Activated T-cell treated with anti-CD3 and anti-CD28 coated beads, Interleukin-2, amount 50 U/mL, for 72 hours (primary cell): ENCODE data around the gene AGAP1. TPM values are rescaled to one million over a fixed set of nuclear protein-coding genes. Genes with fewer than 3 reads are reported as not detected.

Experiments
- ATAC-seq, 2 donors: fragments of 150-1000 bp; cut with Tn5 transposase; replicated peaks in 1 of 2; 2 replicates each; pipeline ENCODE4 v1.10.0; 2021; ENCODE audit warnings: moderate library complexity in 2 of 2, mild to moderate bottlenecking in 1 of 2
- DNase-seq, 2 donors: peaks; one replicate each; pipeline ENCODE4 v3.0.0; 2021 to 2022; ENCODE audit warnings: mixed read lengths in 1 of 2
- H3K27ac Mint-ChIP-seq: one replicate; pipeline ENCODE4 v1.8.0; 2022; ENCODE audit warnings: mild to moderate bottlenecking, moderate library complexity, mixed read lengths
- H3K27me3 Mint-ChIP-seq: one replicate; pipeline ENCODE4 v1.8.0; 2022; ENCODE audit warnings: low read depth, mixed read lengths
- H3K36me3 Mint-ChIP-seq, 2 donors: one replicate each; pipeline ENCODE4 v1.8.0; 2022; ENCODE audit warnings: mixed read lengths in 2 of 2, mild to moderate bottlenecking in 1 of 2; ENCODE audit not compliant: insufficient read depth in 2 of 2
- H3K4me1 Mint-ChIP-seq: one replicate; pipeline ENCODE4 v1.8.0; 2022; ENCODE audit warnings: low read depth, mixed read lengths
- H3K4me3 Mint-ChIP-seq, 2 donors: one replicate each; pipeline ENCODE4 v1.8.0; 2022; ENCODE audit warnings: mild to moderate bottlenecking in 2 of 2, mixed read lengths in 2 of 2, moderate library complexity in 2 of 2
- H3K9me3 Mint-ChIP-seq, 2 donors: one replicate each; pipeline ENCODE4 v1.8.0; 2022; ENCODE audit warnings: mixed read lengths in 2 of 2
- total RNA-seq, 2 donors: library from RNA; stranded (reverse); gene quantifications; one replicate each; pipeline ENCODE4 v1.2.3, GENCODE V29; 2022

Gene AGAP1
- total RNA-seq, 2 donors from 2014 or later, result 0.74 to 2.9 TPM

DNA sequence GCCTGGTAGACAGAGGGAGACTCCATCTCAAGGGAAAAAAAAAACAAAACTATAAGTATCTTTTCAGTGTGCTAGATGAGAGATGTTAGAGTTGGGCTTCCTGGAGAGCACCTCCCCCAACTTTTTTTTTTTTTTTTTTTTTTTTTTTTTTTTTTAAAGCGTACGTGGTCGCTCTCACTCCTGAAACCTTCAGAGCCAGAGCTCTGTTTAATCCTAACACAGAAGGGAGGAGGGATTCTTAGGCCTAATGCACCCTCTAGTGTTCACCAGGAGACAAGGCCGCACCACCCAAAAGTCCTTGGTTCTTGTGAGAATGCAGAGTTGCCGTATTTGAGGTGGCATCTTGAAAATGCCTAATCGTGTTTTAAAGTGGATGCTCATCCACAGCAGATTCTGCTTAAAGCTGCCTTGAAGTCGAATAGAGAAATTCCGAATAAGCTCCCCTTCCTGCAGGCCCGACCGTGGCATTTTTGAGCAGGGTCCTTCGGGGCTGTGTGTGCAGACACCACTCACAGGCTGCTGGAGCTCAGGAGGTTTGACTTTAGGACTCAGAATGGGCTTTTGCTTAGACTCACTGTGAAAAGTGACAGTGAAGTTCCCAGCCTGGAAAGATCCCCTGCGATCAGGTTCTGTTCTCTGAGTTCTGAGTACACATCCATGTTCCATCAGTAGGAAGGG, 252.6 kb downstream of the AGAP1 start:
- ATAC-seq, result peak; percentile 66 to 76
- DNase-seq, result peak; percentile 43 to 53
- peaks cover 19% of the 10 kb centered on the region for H3K27me3 Mint-ChIP-seq
- no peaks in the 10 kb centered on the region for H3K9me3 Mint-ChIP-seq
- no peak overlapping the region for H3K27ac Mint-ChIP-seq
- H3K4me1 Mint-ChIP-seq, result no peaks in the 10 kb centered on the region
- no peaks in the 10 kb centered on the region for H3K36me3 Mint-ChIP-seq
- H3K4me3 Mint-ChIP-seq, result no peak overlapping the region

DNA sequence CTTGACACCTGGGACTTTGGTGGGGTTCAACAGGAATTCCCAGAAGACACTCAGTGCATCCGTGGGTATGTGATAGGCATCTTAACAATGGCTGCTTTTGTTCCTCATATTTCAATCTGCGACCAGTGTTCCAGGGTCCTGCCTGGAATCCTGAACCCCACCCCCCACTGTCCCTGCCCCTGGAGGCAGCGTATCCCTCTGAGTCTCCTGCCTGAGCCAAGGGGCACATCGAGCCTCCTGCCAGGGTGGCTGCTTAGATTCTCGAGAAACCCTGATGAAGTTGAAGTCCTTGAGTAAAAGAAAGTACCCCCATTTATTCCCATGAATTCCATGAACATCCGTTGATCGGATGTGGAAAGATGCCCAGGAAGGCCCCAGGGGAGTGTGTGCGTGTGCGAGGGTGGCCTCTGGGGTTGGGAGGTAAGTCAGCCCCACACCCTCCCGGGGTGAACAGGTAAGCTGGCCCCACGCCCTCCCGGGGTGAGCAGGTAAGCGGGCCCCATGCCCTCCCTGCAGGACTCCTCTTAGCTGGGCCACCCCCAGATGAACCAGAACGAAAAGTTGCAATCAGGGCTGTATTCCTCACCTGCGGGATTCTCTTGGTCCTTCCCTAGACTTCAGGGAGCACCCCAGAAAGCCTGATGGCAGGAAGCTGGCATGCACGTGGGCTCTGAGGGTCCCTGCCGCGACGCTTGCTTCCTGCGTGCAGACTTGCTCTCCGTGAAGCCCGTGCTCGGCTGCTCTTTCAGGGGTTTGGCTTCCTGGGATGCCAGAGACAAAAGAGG, 253.3 kb downstream of the AGAP1 start:
- DNase-seq (no peak), ATAC-seq (no peak)
- no peaks in the 10 kb centered on the region for H3K4me1 Mint-ChIP-seq

DNA sequence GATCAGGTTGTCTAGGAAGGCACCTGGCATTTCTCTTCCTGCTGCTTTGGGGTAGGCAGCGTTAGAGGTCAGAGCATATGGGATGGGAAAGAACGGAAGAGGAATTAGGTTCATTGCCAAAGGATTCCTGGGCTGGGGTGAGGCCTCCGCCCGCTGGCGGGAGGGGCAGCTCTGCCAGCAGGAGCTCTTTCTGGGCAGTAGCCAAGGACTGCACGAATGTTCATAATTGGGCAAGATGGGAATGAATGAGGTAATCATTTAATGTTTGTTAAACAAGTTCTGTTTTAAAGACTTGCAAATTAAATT, 253.9 kb downstream of the AGAP1 start:
- no peak for ATAC-seq
- Mint-ChIP-seq H3K27me3 (peaks cover 19% of the 10 kb centered on the region), H3K4me3 (no peak overlapping the region), H3K36me3 (no peaks in the 10 kb centered on the region), H3K9me3 (no peaks in the 10 kb centered on the region), H3K4me1 (no peaks in the 10 kb centered on the region), H3K27ac (no peak overlapping the region)
- no peak for DNase-seq

More for the DNA sequence above, 253.3 kb downstream of the AGAP1 start:
- Mint-ChIP-seq H3K36me3 (no peaks in the 10 kb centered on the region), H3K27ac (no peak overlapping the region), H3K27me3 (peaks cover 19% of the 10 kb centered on the region), H3K4me3 (no peak overlapping the region), H3K9me3 (no peaks in the 10 kb centered on the region)

DNA sequence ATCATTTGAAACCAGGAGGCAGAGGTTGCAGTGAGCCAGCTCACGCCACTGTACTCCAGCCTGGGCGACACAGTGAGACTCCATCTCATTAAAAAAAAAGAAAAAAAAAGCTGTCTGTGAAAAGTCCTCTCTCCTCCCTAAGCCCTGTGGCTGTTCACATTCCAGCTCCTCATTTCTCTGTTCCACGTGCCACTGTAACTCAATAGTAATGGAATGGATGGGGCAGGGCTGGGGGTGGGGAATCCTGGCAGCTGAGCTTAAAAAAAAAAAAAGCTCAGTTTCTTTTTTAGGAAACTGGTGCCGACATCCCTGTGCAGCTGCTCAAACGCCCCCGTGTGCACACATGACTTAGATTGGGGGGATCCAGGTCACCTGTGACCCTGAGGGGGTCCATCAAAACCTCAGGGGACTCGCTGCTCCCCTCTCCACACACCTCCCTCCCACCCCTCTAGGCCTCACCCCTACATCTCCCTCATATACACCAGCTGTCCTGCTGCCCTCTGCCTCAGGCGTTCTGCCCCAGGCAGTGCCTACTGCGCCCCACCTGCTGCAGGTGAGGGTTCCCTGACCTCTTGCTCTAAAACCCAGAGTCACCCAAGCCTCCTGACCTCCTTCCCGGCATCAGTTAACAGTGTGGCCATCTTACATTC, 255.4 kb downstream of the AGAP1 start:
- Mint-ChIP-seq H3K4me1 (no peaks in the 10 kb centered on the region), H3K9me3 (no peaks in the 10 kb centered on the region), H3K4me3 (no peak overlapping the region), H3K36me3 (no peaks in the 10 kb centered on the region), H3K27ac (no peak overlapping the region), H3K27me3 (peaks cover 12% of the 10 kb centered on the region)
- DNase-seq (no peak), ATAC-seq (no peak)

DNA sequence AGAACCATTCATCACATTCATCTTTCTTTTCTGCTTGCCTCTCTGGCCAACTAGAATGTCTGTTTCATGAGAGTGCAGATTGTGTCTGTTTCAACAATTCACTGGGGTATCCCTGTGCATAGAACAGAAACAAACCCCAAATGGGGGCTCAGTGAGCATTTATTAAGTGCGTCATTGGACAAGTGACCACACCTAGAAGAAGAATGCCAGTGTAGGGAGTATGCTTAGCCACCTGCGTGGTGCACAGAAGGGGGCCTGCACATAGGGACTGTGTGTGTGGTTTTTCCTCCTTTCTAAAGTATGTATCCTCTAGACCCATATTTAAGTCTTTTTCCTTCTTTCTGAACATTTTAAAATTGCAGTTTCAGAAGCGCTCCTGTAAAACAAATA, 255.9 kb downstream of the AGAP1 start:
- Mint-ChIP-seq H3K27me3 (peaks cover 12% of the 10 kb centered on the region), H3K4me1 (no peaks in the 10 kb centered on the region), H3K36me3 (no peaks in the 10 kb centered on the region), H3K4me3 (no peak overlapping the region), H3K27ac (no peak overlapping the region), H3K9me3 (no peaks in the 10 kb centered on the region)
- DNase-seq (no peak), ATAC-seq (no peak)

DNA sequence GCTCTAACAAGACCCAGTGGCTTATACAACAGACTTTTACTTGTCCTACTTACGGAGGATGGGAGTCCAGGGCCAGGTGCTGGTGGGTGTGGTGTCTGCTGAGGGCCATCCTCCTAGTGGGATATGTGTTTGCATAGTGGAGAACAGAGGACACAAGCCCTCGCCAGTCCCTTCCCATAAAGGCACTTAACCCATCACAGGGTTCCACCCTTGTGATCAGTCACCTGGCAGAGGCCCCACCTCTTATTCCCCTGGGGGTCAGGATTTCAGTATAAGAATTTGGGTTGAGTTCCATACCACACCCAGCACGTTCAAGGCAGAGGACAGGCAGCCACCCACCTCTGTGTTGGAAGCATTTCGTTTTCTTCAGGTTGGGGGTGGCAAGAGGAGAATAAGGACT, 259.0 kb downstream of the AGAP1 start:
- Mint-ChIP-seq H3K27ac (no peak overlapping the region), H3K9me3 (no peaks in the 10 kb centered on the region), H3K27me3 (peaks cover 12% of the 10 kb centered on the region), H3K4me3 (no peak overlapping the region), H3K36me3 (no peaks in the 10 kb centered on the region), H3K4me1 (no peaks in the 10 kb centered on the region)
- ATAC-seq (no peak), DNase-seq (no peak)

DNA sequence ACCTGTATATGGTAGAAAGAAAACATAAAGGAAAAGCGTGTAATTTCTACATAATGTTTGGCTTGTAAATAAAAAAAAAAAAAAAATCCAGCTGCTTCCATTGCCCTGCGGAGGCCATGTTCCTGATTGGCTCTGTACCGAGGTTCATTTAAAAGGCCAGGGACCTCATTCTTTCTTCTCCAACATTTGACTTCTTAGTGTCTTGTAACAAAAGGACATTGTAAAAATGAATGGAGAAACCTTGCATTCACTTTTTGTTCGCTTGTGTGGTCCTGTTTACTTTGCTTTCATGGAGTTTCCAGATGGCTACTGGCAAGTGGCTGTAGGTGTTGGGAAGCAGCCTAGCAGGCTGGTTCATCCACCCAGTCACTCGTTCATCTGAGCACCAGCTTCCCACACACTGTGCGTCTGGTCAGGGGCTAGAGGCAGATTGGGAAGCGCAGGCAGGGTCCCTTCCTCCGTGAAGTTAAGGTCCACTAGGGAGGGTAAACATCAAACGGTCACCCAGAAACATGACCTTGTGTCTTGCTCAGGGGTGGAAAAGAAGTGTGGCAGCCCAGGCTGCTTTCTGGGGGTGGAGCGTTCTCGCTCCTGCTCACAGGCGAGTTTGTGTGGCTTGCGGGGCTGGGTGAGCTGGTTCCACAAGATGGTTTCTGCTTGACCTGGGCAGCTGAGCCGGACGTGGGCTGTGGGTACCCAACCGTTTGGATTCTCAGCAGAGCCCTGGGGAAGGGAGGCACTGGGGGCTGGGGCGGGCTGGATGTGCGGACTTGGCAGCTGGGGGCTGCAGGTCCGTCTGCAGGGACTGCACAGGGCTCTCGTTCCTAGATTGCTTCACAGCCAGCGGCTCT, 260.7 kb downstream of the AGAP1 start:
- Mint-ChIP-seq H3K4me1 (no peaks in the 10 kb centered on the region), H3K27ac (no peak overlapping the region), H3K36me3 (no peaks in the 10 kb centered on the region), H3K9me3 (no peaks in the 10 kb centered on the region), H3K27me3 (peaks cover 12% of the 10 kb centered on the region), H3K4me3 (no peak overlapping the region)
- ATAC-seq, result no peak
- no peak for DNase-seq

DNA sequence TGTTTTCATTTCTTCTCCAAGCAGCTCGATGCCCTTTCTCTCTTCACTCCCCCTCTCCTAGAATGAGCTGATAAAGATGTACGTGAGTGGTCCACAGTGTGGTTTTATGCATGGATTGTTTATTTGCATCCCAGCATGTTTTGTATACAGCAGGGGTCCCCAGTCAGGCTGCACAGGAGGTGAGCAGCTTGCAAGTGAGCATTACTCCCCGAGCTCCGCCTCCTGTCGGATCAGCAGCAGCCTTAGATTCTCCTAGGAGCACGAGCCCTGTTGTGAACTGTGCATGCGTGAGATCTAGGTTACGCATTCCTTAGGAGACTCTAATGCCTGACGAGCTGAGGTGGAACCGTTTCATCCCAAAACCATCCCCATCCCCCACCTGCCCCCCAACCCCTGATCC, 262.6 kb downstream of the AGAP1 start:
- no peak for DNase-seq
- no peaks in the 10 kb centered on the region for H3K27me3 Mint-ChIP-seq
- no peaks in the 10 kb centered on the region for H3K36me3 Mint-ChIP-seq
- ATAC-seq, result no peak
- no peaks in the 10 kb centered on the region for H3K4me1 Mint-ChIP-seq
- no peak overlapping the region for H3K4me3 Mint-ChIP-seq
- H3K27ac Mint-ChIP-seq, result no peak overlapping the region
- H3K9me3 Mint-ChIP-seq, result no peaks in the 10 kb centered on the region

DNA sequence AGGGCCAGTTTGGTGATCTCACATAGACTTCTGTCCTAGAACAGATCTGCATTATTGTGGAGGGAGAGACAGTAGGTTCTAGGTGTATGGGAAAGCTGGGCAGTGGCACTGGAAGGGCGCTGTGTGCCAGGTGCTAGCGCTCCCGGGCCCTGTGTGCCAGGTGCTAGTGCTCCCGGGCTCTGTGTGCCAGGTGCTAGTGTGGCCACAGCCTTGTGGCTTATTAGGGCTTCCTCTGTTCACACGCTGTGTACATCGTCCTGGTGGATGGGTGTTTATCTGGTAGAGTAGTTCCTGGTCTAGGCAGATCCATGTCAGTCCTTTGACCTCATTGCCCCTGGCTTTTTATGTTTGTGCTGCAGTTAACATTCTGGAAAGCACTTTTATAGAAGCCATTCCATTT, 263.4 kb downstream of the AGAP1 start:
- Mint-ChIP-seq H3K4me1 (no peaks in the 10 kb centered on the region), H3K27ac (no peak overlapping the region), H3K4me3 (no peak overlapping the region), H3K9me3 (no peaks in the 10 kb centered on the region), H3K27me3 (no peaks in the 10 kb centered on the region), H3K36me3 (no peaks in the 10 kb centered on the region)
- no peak for DNase-seq
- no peak for ATAC-seq

DNA sequence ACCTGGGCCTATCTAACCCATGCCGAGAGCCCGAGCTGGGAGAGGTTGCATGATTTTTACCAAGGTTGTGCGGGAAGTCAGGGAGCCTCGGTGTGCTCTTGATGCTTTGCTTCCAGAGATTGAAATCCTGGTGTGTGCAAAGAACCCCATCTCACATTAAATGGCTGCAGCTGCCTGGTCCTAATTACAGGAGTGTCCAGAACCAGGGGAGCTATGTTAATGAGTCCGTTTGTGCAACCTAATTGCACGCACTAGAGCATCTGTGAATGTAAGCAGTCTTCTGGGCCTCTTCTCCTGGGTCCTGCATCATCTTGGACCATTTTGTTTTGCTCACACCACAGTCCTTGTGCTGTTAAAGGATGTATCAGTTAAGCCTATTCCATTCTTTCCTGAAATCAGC, 263.8 kb downstream of the AGAP1 start:
- no peak for ATAC-seq
- H3K4me1 Mint-ChIP-seq, result no peaks in the 10 kb centered on the region
- H3K9me3 Mint-ChIP-seq, result no peaks in the 10 kb centered on the region
- H3K27ac Mint-ChIP-seq, result no peak overlapping the region
- no peak overlapping the region for H3K4me3 Mint-ChIP-seq
- H3K36me3 Mint-ChIP-seq, result no peaks in the 10 kb centered on the region
- no peaks in the 10 kb centered on the region for H3K27me3 Mint-ChIP-seq
- no peak for DNase-seq

DNA sequence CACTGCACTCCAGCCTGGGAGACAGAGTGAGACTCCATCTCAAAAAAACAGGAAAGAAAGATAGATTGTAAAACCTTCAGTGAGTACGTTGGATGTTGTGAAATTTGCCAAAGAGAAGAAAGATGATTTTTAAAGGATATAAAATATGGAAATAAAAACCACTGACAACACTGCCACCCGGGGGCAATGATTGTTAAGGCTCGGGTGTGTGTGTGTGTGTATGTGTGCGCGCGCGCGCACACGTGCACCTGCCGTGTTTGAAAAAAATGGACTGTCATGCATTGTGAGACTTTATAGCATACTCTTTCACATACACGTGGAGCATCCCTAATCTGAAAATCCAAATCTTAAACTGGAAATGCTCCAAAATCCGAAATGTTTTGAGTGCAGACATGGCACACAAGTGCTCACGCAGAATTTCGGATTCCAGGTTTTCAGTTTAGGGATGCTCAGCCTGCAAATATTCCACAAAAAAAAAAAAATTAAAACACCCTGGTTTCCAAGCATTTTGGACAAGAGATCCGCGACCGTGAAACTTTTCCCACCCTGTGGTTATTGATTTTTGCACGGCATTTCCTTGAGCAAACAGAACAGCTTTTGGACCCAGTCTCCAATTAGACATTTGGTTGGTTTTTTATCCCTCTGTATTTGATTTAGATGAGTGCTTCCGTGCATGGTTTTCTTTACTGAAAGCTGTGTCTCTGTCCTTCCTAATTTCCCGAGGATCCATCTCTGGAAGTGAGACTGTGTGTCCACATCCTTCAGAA, 269.2 kb downstream of the AGAP1 start:
- no peak overlapping the region for H3K27ac Mint-ChIP-seq
- no peaks in the 10 kb centered on the region for H3K27me3 Mint-ChIP-seq

DNA sequence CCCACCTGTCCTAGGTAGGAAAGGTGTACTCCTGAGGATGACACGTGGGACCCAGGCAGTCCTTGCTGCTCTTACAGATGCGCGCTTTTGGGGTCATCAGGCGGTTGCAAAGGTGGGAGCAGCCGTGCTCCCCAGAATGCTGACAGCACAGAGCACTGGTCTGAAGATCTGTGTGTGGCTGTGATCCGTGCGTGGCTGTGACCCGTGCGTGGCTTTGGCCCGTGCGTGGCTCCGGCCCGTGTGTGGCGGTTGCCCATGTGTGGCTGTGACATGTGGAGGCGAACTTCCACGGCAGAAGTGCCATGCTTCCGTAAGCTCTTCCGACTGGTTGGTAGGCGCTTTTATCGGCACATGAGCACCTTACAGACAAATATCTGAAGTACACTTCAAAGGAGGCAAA, 270.0 kb downstream of the AGAP1 start:
- ATAC-seq (no peak), DNase-seq (no peak)
- no peak overlapping the region for H3K27ac Mint-ChIP-seq
- no peaks in the 10 kb centered on the region for H3K27me3 Mint-ChIP-seq
- no peaks in the 10 kb centered on the region for H3K36me3 Mint-ChIP-seq
- no peak overlapping the region for H3K4me3 Mint-ChIP-seq
- H3K4me1 Mint-ChIP-seq, result no peaks in the 10 kb centered on the region
- H3K9me3 Mint-ChIP-seq, result no peaks in the 10 kb centered on the region

More for the DNA sequence above, 269.2 kb downstream of the AGAP1 start:
- Mint-ChIP-seq H3K36me3 (no peaks in the 10 kb centered on the region), H3K4me1 (no peaks in the 10 kb centered on the region), H3K4me3 (no peak overlapping the region), H3K9me3 (no peaks in the 10 kb centered on the region)
- no peak for ATAC-seq
- no peak for DNase-seq
